GM21528 (cell line): Measurements from ENCODE around the gene PIK3R1.

Source experiments
- ATAC-seq: cut with Tn5 transposase; IDR thresholded peaks from one replicate; pipeline ENCODE4 v1.9.1; 2021; ENCODE audit warnings: mild to moderate bottlenecking, moderate library complexity; ENCODE audit not compliant: unreplicated experiment, low FRiP score

PIK3R1 gene

GRCh38 chr5:68267066-68267465, 51.5 kb downstream of the PIK3R1 start:
- no peak for ATAC-seq

GRCh38 chr5:68268101-68268851, 52.7 kb downstream of the PIK3R1 start:
- no peak for ATAC-seq

GRCh38 chr5:68268852-68269130, 53.2 kb downstream of the PIK3R1 start:
- ATAC-seq: no peak

- no peak for ATAC-seq
Measured at GRCh38 chr5:68269820-68270219, 54.3 kb downstream of the PIK3R1 start.

- ATAC-seq: no peak
Measured at GRCh38 chr5:68270399-68270975, 54.9 kb downstream of the PIK3R1 start.

- ATAC-seq: no peak
Measured at GRCh38 chr5:68271124-68271523, 55.6 kb downstream of the PIK3R1 start.

GRCh38 chr5:68272289-68272688, 56.7 kb downstream of the PIK3R1 start:
- no peak for ATAC-seq

- peak; percentile 75 for ATAC-seq
Measured at GRCh38 chr5:68273717-68274409, 58.3 kb downstream of the PIK3R1 start.

- ATAC-seq: peak; percentile 46
Measured at GRCh38 chr5:68274847-68275651, 59.5 kb downstream of the PIK3R1 start.

GRCh38 chr5:68276740-68277139, 61.2 kb downstream of the PIK3R1 start:
- no peak for ATAC-seq

GRCh38 chr5:68277431-68277830, 61.9 kb downstream of the PIK3R1 start:
- ATAC-seq: no peak

- ATAC-seq: no peak
Measured at GRCh38 chr5:68279984-68280383, 64.4 kb downstream of the PIK3R1 start.

- ATAC-seq: no peak
Measured at GRCh38 chr5:68282001-68282400, 66.4 kb downstream of the PIK3R1 start.

- ATAC-seq: no peak
Measured at GRCh38 chr5:68283766-68284165, 68.2 kb downstream of the PIK3R1 start.

GRCh38 chr5:68285075-68285840, 69.7 kb downstream of the PIK3R1 start:
- peak; percentile 41 for ATAC-seq

GRCh38 chr5:68285851-68286611, 70.5 kb downstream of the PIK3R1 start:
- no peak for ATAC-seq

GRCh38 chr5:68286612-68286912, 71.0 kb downstream of the PIK3R1 start:
- no peak for ATAC-seq

GRCh38 chr5:68287631-68287975, 72.0 kb downstream of the PIK3R1 start:
- ATAC-seq: no peak

- peak; percentile 76 for ATAC-seq
Measured at GRCh38 chr5:68287976-68288706, 72.6 kb downstream of the PIK3R1 start.
